ENCODE measurements around the gene SESN1. TPM values are rescaled to one million over a fixed set of nuclear protein-coding genes. Genes with fewer than 3 reads are reported as not detected.

Gene SESN1
- total RNA-seq, 4 donors from 2014 or later = 54.2 to 117 (median 90.5) TPM

GRCh38 chr6:109002051-109002697 lies 92.5 kb downstream of the SESN1 start:
- ATAC-seq (ENCODE audit: low FRiP score) (peak; percentile 95), DNase-seq (ENCODE audit: low spot score) (no peak)
- TF ChIP-seq CTCF (IDR thresholded peaks at IDR 0.05) = no peak

GRCh38 chr6:109001291-109001894 lies 93.3 kb downstream of the SESN1 start:
- no peak for DNase-seq (ENCODE audit: low spot score)
- no peak for TF ChIP-seq CTCF (IDR thresholded peaks at IDR 0.05)
- no peak for ATAC-seq (ENCODE audit: low FRiP score)

GRCh38 chr6:109000289-109000688 lies 94.4 kb downstream of the SESN1 start:
- DNase-seq (ENCODE audit: low spot score) = no peak
- TF ChIP-seq CTCF (IDR thresholded peaks at IDR 0.05) = no peak
- ATAC-seq (ENCODE audit: low FRiP score) = no peak

DNA sequence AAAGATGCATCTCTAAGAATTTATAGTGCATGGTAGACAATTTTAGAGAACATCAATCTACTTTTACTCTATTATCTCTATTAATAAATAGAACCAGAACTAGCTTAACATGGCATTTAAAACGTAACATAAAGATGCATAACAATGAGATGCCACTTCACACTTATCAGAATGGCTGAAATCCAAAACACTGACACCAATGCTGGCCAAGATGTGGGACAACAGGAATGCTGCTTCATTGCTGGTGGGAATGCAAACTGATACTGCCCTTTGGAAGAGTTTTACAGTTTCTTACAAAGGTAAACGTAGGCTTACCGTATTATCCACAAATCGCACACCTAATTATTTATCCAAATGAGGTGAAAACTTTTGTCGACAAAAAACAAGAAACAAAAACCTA lies 95.2 kb downstream of the SESN1 start:
- DNase-seq (ENCODE audit: low spot score) (no peak), ATAC-seq (ENCODE audit: low FRiP score) (no peak)
- no peak for TF ChIP-seq CTCF (IDR thresholded peaks at IDR 0.05)

- ATAC-seq (ENCODE audit: low FRiP score) (no peak), DNase-seq (ENCODE audit: low spot score) (no peak)
- no peak for TF ChIP-seq CTCF (IDR thresholded peaks at IDR 0.05)
Observed at GRCh38 chr6:108998485-108998884, 96.2 kb downstream of the SESN1 start.

DNA sequence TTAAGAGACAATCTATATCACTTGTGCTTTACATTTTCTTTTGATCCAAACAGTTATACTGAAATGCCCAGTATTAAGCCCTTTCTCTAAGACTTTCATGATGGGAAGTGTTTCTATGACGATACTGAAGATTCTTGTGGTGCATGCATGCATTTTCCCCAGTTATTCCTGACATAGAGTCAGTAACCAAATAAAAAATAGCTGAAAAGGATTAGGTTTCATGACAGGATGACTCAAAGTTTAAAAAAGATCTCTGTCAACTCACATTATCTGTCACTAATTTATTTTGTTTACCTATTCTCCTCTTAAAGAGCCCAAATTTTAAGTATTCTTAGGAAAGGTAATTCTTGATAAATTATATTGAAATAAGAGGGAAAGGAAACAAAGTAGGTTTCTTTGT lies 98.4 kb downstream of the SESN1 start:
- no peak for ATAC-seq (ENCODE audit: low FRiP score)
- DNase-seq (ENCODE audit: low spot score) = no peak
- TF ChIP-seq CTCF (IDR thresholded peaks at IDR 0.05) = no peak

DNA sequence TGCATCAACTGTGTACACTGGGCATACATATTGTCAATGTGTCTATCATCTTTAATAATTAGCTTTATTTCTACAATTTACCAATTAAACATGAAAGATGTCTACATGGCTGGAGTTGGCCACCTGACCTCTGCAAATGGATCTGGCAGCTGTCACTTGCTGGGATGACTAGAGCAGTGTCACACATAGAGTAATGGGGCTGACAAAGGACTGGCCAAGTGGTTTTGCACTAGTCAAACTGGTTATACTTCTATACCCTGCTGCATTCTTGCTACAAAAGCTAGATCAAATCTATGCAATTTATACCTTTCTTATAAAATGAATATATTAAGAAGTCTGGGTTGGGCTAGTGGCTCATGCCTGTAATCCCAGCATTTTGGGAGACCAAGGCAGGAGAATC lies 99.3 kb downstream of the SESN1 start:
- ATAC-seq (ENCODE audit: low FRiP score) (no peak), DNase-seq (ENCODE audit: low spot score) (no peak)
- no peak for TF ChIP-seq CTCF (IDR thresholded peaks at IDR 0.05)
